Measurements from ENCODE around the gene MAZ.

MAZ gene

DNA sequence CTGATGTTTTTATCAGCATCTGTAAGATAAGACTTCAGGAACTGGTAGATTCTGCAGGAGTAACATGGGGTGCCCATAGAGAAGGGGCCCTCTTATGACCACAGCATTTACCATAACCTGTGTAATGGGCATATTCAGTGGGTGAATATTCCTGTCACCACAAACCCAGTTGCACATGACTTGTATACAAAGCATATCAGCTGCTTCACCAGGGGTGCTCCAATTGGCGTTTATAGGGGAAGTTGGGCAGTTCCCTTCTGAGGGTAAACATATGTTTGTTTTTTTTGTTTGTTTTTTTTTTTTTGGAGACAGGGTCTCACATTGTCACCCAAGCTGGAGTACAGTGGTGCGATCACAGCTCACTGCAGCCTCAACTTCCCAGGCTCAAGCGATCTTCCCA is 39.8 kb upstream of the MAZ start:
- TF ChIP-seq, protein P1, sequence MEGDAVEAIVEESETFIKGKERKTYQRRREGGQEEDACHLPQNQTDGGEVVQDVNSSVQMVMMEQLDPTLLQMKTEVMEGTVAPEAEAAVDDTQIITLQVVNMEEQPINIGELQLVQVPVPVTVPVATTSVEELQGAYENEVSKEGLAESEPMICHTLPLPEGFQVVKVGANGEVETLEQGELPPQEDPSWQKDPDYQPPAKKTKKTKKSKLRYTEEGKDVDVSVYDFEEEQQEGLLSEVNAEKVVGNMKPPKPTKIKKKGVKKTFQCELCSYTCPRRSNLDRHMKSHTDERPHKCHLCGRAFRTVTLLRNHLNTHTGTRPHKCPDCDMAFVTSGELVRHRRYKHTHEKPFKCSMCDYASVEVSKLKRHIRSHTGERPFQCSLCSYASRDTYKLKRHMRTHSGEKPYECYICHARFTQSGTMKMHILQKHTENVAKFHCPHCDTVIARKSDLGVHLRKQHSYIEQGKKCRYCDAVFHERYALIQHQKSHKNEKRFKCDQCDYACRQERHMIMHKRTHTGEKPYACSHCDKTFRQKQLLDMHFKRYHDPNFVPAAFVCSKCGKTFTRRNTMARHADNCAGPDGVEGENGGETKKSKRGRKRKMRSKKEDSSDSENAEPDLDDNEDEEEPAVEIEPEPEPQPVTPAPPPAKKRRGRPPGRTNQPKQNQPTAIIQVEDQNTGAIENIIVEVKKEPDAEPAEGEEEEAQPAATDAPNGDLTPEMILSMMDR (IDR thresholded peaks at IDR 0.05): no peak

DNA sequence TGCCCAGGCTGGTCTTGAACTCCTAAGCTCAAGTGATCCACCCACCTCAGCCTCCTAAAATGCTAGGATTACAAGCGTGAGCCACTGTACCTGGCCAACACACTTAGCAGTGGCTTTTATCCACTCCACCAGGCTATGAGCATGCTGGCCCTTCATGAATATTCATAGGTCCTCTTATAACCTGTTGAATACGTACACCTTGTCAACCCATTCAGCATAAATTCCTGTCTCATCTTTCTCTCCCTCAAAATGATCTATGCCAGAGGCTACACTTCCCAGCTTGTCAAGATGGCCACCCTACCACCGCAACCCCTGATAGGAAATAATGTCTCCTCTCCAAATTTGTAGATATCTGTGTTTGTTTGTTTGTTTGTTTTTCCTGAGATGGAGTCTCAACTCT is 39.3 kb upstream of the MAZ start:
- TF ChIP-seq, protein P1 (IDR thresholded peaks at IDR 0.05): no peak

DNA sequence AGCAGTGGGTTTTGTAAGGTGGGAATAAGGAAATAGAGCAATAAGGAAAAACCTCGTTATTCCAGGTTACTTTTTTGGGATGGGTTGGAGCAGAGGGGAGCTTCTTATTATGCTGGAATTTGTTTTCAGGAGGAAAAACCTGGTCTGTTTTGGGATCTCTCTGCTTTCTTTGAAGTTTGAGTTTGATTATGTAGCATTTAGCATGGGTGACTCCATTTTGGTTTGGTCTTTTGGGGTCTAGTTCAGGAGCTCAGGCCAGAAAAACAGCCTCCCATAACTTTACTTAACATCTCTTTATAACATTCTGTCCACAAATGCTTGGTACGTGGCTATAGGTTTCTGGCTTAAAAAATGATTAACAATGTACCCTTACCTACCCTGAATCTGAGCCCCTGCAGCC is 36.8 kb upstream of the MAZ start:
- TF ChIP-seq, protein P1 (IDR thresholded peaks at IDR 0.05): no peak

DNA sequence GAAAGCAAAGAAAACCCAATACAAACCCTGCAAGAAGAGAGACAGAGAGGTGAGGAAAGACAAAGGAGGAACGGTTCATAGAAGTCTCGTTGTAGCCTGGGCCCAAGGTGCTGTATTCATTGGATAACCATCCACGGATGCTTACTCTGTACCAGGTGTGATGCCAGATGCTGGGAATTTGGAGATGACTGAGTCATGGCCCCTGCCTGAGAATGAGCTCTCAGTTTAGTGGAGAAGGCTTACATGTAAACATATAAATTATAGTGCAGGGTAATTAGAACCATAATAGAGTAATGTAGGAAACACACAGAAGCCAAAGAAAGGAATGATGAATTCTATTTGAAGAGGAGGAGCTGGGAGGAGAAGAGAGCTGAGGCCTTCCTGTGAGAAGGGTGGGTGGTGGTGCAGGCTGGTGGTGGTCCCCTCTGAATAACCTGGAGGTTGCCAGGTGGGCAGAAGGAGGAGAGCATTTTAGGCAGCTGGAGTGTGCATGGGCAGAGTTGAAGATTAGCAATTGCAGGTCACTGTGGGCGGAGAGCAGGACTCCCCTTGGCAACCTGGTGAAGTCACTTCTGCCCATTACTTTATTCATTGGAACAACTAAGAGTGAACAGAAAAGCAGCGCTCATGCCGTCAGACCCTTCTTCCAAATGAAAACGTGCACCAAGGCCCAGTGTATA is 35.9 kb upstream of the MAZ start:
- TF ChIP-seq, protein P1 (IDR thresholded peaks at IDR 0.05): no peak

DNA sequence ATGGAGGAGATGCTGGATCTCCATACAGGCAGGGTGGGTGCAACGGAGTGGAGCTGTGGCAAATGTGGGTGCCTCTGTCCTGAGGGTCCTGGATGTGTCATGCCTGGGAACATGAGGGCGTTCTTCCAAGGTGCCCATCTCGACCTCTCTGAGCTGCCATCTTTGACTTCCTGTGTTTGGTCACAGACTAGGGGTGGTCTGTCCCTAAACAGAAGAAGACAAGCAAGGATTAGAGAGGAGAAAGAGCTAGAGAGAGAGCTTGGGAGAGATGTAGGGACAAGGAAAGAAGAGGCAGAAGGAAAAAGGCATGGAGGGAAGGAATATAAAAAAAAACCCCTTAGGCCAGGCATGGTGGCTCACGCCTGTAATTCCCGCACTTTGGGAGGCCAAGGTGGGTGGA is 31.6 kb upstream of the MAZ start:
- TF ChIP-seq, protein P1 (IDR thresholded peaks at IDR 0.05): no peak

DNA sequence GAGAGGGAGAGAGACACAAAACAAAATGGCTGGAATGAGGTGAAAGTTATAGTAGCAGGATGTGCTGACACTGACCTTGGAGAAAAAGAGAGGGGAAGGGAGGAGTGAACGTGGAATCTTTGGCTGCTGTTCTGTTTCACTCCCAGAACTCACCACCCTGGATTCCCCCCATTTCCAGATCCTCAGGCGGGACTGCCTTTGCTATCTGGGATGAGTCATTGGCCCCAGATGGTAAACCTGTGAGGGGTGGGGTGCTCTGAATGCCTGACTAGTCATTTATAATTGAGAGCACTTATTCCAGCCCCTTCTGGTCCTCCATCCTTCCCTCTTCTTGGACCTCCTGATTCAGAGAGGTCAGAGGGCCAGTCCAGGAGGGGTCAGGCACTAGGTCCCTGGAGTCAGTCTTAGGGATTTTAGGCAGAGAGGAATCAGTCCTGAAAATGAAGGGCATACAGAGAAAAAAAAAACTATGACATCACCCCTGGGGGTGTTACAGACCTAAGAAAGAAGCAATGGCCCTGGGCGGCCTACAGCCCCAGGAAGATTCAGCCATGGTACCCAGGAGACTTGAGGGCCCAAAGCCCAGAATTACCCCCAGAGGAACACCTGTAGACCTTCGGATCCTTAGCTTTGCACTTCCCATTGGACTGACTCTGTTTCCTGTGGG is 30.5 kb upstream of the MAZ start:
- TF ChIP-seq, protein P1 (IDR thresholded peaks at IDR 0.05): no peak

DNA sequence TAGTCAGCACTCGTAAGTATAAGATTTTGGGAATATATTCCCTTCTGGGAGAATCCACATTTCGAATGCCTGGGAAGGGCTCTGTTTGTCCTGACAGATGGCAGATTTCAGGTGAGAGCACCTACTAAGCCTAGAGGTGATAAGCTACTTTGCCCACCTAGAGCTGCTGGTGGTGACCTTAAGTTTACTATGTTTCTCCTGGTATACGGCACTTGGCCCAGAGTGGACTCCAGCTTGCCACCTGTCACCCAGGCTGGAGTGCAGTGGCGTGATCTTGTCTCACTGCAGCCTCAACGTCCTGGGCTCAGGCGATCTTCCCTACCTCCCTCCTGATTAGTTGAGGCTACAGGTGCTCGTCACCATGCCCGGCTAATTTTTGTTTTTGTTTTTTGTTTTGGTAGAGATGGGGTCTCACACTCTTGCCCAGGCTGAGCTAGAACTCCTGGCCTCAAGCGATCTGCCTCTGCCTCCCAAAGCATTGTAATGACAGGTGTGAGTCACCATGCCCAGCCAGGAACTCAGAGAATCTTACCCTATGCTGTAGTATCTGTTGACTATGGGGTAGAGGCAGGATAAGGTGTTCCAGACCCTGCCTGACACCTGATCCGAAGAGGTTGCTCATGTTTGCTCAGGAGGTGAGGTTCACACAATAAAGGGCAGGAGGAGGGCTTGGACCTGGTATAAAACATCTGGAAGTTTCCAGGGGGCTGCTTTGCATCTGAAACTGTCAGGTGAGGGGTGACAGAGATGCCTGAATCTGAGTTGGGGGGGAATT is 28.6 kb upstream of the MAZ start, which contains the start of gene ZG16:
Gene ZG16, plus strand, starts transcription at position 681 of the 775 bp plus-strand sequence. CDS start 1,011 bp downstream, outside the sequence.
- TF ChIP-seq, protein P1 (IDR thresholded peaks at IDR 0.05): no peak

All from LNCAP (cell line).